ENCODE results near the gene DUSP2. TPM values are rescaled to one million over a fixed set of nuclear protein-coding genes. Genes with fewer than 3 reads are reported as not detected.

DUSP2 gene, protein sequence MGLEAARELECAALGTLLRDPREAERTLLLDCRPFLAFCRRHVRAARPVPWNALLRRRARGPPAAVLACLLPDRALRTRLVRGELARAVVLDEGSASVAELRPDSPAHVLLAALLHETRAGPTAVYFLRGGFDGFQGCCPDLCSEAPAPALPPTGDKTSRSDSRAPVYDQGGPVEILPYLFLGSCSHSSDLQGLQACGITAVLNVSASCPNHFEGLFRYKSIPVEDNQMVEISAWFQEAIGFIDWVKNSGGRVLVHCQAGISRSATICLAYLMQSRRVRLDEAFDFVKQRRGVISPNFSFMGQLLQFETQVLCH
- 0.21 to 0.49 TPM (median 0.38 TPM) in 5 replicates for total RNA-seq (2022; extraction: Qiagen RNA extraction; ENCODE audit: low read depth)

DNA sequence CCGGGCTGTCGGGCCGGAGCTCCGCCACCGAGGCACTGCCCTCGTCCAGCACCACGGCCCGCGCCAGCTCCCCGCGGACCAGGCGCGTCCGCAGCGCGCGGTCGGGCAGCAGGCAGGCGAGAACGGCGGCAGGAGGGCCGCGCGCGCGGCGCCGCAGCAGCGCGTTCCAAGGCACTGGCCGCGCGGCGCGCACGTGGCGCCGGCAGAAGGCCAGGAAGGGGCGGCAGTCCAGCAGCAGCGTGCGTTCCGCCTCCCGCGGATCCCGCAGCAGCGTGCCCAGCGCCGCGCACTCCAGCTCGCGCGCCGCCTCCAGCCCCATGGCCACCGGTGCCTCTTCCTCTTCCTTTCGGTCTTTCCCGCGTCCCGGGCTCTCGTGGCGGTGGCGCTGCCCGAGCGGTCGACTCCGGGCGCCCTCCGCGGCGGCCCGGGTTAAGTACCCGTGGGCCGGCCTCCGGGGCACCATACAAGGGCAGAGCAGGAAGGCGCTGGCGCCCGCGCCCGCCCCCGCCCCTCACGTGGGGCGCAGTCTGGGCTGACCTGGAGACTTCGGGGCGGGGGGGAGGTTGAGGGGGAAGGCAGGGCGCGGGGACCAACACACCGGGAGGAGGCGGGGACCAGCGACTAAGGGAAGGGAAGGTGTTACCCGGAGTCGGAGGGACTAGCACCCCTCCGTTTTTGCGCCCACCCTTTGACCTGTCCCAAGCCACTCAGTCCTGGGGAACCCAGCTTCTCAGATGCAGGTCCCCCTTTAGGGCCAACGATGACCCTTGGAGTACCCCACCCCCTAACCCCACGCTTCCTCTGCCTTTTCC lies at the start of gene DUSP2:
TSS of gene DUSP2 (minus strand) at position 405 of the 812 bp plus-strand sequence. CDS start at position 319, 86 bp downstream.

DNA sequence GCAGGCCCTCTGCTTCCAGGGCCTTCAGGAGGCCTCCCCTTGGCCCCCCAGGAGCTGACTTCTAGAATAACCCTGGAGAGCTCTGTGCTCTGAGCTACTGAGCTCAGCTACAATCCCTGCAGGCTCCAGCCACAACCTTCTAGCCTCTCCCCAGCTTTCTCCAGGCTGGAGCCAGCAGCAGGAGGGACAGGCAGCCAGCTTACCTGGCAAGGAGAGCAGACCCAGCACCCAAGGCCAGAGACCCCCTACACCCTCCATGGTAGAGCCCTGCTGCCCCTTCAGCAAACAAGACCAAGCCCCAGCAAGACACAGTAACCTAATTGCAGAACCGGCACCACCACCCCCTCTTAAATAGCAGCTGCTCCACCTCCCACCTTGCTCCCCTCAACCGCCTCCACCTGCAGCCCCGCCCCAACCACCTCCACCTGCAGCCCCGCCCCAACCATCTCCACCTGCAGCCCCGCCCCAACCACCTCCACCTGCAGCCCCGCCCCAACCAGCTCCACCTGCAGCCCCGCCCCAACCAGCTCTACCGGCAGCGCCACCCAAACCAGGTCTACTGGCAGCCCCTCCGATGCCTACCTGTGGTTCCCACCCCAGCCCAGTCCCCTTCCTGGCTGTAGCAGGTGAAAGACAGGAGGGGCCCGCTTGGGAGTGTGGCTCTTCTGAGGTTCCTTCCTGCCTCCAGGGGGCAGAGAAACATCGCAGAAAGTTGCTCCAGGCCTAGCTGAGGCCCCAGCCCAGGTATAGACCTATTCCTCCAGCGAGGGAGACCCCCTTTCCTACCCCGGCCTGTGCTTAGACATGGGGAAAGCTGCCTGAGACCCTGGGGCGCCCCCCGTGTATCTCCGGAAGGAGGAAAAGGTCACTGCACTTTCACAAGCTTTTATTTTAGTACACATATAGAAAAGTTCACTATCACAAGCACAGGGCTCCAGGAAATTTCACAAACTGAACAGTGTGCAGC lies 6.8 kb downstream of the DUSP2 start, which contains the start of gene ASTL:
TSS of gene ASTL (minus strand) at position 324 of the 967 bp plus-strand sequence. CDS start at position 258, 66 bp downstream.

DNA sequence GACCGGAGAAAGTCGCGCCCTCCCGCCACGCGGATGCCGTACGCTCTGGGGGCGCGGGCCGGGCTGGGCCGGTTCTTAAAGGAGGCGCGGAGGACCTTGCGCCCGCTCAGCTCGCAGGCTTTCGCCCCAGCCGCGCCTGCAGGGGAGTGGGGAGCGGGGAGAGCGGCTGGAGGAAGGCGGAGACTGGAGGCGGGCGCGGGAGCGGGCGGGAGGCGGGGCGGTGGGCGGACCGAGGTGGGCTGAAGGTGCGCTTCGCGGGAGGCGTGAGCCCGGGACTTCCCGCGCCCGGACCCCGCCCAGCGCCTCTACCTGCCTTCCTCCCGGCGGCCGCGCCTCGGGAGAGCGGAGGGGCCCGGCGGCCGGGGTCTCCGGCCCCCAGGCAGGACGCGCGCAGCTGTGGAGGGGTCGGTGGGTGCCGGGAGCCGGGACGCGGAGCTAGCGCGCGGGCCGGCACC lies 28.8 kb downstream of the DUSP2 start, which contains the start of gene ADRA2B:
TSS of gene ADRA2B (minus strand) at position 148 of the 455 bp plus-strand sequence. CDS start 422 bp downstream, outside the sequence.

Other genes with a start within 250 kb of the DUSP2 start
- 2.6 to 4.6 TPM (median 3.9 TPM) in 5 replicates for gene ANKRD36C, start 153.6 kb downstream of the DUSP2 start, total RNA-seq (2022; extraction: Qiagen RNA extraction; ENCODE audit: low read depth)
- not detected in 5 replicates for gene GPAT2, start 110.5 kb downstream of the DUSP2 start, total RNA-seq (2022; extraction: Qiagen RNA extraction; ENCODE audit: low read depth)
- gene ADRA2B, start 28.9 kb downstream of the DUSP2 start, total RNA-seq (2022; extraction: Qiagen RNA extraction; ENCODE audit: low read depth) = 0.03 to 0.13 TPM (median 0.08 TPM) in 5 replicates
- gene ASTL, start 6.9 kb downstream of the DUSP2 start, total RNA-seq (2022; extraction: Qiagen RNA extraction; ENCODE audit: low read depth) = not detected in 5 replicates
- 83.3 to 94.9 TPM (median 89.7 TPM) in 5 replicates for gene STARD7, start 63.4 kb upstream of the DUSP2 start, total RNA-seq (2022; extraction: Qiagen RNA extraction; ENCODE audit: low read depth)
- 37.9 to 48.8 TPM (median 45.0 TPM) in 5 replicates for gene TMEM127, start 120.6 kb upstream of the DUSP2 start, total RNA-seq (2022; extraction: Qiagen RNA extraction; ENCODE audit: low read depth)
- gene CIAO1, start 120.8 kb upstream of the DUSP2 start, total RNA-seq (2022; extraction: Qiagen RNA extraction; ENCODE audit: low read depth) = 74.6 to 87.1 TPM (median 84.0 TPM) in 5 replicates
- 115 to 121 TPM (median 119 TPM) in 5 replicates for gene SNRNP200, start 160.1 kb upstream of the DUSP2 start, total RNA-seq (2022; extraction: Qiagen RNA extraction; ENCODE audit: low read depth)
- not detected in 5 replicates for gene ITPRIPL1, start 179.9 kb upstream of the DUSP2 start, total RNA-seq (2022; extraction: Qiagen RNA extraction; ENCODE audit: low read depth)
- 43.4 to 47.5 TPM (median 44.9 TPM) in 5 replicates for gene NCAPH, start 190.3 kb upstream of the DUSP2 start, total RNA-seq (2022; extraction: Qiagen RNA extraction; ENCODE audit: low read depth)

Measured in A549 treated with GW870086 at 1 μM for 4 hours (cell line).